Stimulated activated CD8-positive, alpha-beta memory T cell treated with anti-CD3 and anti-CD28 coated beads, Interleukin-12 subunit alpha, Interleukin-12 subunit beta, amount 100 ng/mL, for 24 hours (primary cell): ENCODE data around the gene RANBP9.

Experiments used
- DNase-seq: peaks from one replicate; pipeline ENCODE4 v3.0.0-alpha.2; 2020; ENCODE audit errors: extremely low read depth

RANBP9 gene

GRCh38 chr6:13678255-13678983, 33.2 kb downstream of the RANBP9 start:
- DNase-seq: no peak

- no peak for DNase-seq
Measured at GRCh38 chr6:13677878-13678254, 33.8 kb downstream of the RANBP9 start.

- no peak for DNase-seq
Measured at GRCh38 chr6:13676551-13677156, 35.0 kb downstream of the RANBP9 start.

- no peak for DNase-seq
Measured at GRCh38 chr6:13674533-13675190, 37.0 kb downstream of the RANBP9 start.

- DNase-seq: no peak
Measured at GRCh38 chr6:13673825-13674444, 37.7 kb downstream of the RANBP9 start.

GRCh38 chr6:13673368-13673767, 38.3 kb downstream of the RANBP9 start:
- DNase-seq: no peak

GRCh38 chr6:13672904-13673303, 38.7 kb downstream of the RANBP9 start:
- DNase-seq: no peak

GRCh38 chr6:13671548-13672127, 40.0 kb downstream of the RANBP9 start:
- DNase-seq: no peak

GRCh38 chr6:13669476-13669875, 42.2 kb downstream of the RANBP9 start:
- DNase-seq: no peak

GRCh38 chr6:13668291-13668928, 43.2 kb downstream of the RANBP9 start:
- no peak for DNase-seq

- DNase-seq: no peak
Measured at GRCh38 chr6:13667655-13668054, 44.0 kb downstream of the RANBP9 start.

GRCh38 chr6:13666194-13667105, 45.2 kb downstream of the RANBP9 start:
- no peak for DNase-seq

GRCh38 chr6:13664703-13665352, 46.8 kb downstream of the RANBP9 start:
- DNase-seq: no peak

GRCh38 chr6:13663986-13664385, 47.6 kb downstream of the RANBP9 start:
- no peak for DNase-seq

- DNase-seq: no peak
Measured at GRCh38 chr6:13662651-13663334, 48.8 kb downstream of the RANBP9 start.

GRCh38 chr6:13661647-13662046, 50.0 kb downstream of the RANBP9 start:
- no peak for DNase-seq

- DNase-seq: no peak
Measured at GRCh38 chr6:13660893-13661292, 50.7 kb downstream of the RANBP9 start.

GRCh38 chr6:13660273-13660672, 51.4 kb downstream of the RANBP9 start:
- DNase-seq: no peak

- DNase-seq: no peak
Measured at GRCh38 chr6:13655700-13656099, 55.9 kb downstream of the RANBP9 start.

- DNase-seq: no peak
Measured at GRCh38 chr6:13654496-13654895, 57.1 kb downstream of the RANBP9 start.
